GM19395 (cell line): ENCODE data around the gene PAN3.
"Not testable (repeated sequence)": the region's sequence is repeated elsewhere in the genome, so short reads cannot be mapped to it uniquely, and the experiment has no call there.

Experiments
- ATAC-seq: cut with Tn5 transposase; IDR thresholded peaks from one replicate; pipeline ENCODE4 v1.9.1; 2021; ENCODE audit warnings: mild to moderate bottlenecking, moderate library complexity; ENCODE audit not compliant: unreplicated experiment

PAN3 gene, protein sequence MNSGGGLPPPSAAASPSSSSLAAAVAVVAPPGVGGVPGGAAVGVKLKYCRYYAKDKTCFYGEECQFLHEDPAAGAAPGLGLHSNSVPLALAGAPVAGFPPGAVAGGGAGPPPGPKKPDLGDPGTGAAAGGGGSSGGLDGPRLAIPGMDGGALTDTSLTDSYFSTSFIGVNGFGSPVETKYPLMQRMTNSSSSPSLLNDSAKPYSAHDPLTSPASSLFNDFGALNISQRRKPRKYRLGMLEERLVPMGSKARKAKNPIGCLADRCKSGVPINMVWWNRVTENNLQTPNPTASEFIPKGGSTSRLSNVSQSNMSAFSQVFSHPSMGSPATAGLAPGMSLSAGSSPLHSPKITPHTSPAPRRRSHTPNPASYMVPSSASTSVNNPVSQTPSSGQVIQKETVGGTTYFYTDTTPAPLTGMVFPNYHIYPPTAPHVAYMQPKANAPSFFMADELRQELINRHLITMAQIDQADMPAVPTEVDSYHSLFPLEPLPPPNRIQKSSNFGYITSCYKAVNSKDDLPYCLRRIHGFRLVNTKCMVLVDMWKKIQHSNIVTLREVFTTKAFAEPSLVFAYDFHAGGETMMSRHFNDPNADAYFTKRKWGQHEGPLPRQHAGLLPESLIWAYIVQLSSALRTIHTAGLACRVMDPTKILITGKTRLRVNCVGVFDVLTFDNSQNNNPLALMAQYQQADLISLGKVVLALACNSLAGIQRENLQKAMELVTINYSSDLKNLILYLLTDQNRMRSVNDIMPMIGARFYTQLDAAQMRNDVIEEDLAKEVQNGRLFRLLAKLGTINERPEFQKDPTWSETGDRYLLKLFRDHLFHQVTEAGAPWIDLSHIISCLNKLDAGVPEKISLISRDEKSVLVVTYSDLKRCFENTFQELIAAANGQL

DNA sequence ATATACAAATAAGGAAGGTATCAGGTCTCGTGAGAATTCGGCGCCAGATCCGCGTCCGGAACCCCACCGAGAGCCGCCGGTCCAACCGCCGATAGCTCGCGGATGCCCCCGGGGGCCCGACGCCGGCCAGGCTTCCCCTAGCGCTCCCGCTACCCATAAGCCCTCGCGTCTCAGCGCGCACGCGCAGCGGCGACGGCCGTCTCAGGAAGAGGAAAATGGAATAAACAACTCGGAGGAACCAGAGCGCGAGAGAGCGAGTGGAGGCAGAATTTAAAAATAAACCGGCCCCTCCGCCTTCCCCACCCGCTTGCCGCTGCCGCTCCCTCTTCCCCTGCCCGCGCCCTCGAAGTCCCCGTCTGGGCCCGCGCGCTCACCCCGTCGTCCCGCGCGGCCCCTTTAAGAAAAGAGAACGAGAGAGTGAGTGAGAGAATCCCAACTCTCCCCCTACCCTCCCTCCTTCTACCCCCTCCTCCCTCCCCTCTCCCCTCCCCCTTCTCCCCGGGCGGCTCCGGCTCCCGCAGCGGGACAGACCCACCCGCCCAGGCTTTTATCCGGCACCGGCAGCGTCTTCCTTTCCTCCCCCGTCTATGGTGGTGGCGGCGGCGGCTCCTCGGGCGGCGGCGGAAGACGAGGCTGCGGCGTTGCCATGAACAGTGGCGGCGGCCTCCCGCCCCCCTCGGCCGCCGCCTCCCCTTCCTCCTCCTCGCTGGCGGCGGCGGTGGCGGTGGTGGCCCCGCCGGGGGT is at the start of gene PAN3:
Gene PAN3 (plus strand): TSS at position 534 of the 744 bp plus-strand sequence. CDS start 113 bp downstream, at position 647.
- peak; percentile 60 for ATAC-seq

DNA sequence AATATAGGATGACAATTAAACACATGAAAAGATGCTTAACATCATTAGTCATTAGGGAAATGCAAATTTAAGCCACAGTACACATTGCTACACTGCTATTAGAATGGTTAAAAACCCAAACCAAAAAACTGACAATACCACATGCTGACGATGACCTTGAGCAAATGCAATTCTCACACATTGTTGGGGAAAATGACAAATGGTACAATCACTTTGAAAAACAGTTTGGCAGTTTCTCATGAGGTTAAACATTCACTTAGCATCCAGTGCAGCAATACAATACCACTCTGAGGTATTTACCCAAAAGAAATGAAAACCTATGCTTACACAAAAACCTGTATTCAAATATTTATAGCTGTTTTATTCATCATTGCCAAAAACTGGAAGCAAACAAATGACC is 49.3 kb upstream of the PAN3 start:
- no peak for ATAC-seq

DNA sequence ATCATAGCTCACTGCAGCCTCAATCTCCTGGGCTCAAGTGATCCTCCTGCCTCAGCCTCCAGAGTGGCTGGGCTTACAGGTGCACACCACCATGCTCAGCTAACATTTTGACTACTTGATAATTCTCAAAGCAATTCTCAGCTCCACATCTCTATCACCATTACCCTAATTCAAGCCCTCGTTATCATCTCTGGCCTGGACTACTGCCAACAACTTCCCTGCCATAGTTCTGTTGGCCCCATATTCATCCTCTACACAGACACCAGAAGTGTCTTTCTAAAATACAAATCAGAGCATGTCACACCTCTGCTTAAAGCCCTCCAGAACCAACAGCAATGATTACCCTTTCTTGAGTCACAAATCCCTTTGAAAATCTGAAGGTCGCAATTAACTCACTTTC is 45.9 kb upstream of the PAN3 start:
- no peak for ATAC-seq

DNA sequence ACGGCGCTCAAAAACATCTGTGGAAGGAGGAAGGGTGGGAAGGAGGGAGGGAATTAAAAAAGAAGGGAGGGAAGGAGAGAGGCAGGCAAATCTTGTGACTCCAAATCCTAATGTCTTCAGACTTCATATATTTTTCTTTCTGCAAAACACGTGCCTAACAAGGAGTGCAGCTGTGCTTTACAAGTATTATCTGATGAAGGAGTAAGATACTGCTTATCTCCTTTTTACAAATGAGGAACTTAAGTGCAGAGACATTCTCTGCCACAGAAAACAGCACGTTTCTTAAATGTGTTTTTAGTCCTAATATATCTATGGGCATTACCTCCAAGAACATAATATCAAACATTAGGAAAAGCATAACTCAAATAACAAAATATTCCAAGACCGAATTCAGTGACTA is 44.5 kb upstream of the PAN3 start:
- ATAC-seq = no peak

DNA sequence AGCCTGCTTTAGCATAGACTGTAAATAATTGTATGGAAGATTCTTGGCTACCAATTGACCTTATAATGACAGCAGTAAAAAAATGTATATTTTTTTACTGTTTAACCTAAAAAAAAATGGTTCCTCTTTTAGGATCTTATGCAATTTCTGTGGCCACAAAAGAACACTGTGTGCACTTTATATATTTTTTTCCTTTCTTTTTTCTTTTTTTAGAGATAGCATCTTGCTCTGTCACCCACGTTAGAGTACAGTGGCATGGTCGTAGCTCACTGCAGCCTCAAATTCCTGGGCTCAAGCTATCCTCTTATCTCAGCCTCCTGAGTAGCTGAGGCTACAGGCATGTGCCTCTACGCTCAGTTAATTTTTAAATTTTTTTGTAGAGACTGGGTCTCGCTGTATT is 44.0 kb upstream of the PAN3 start:
- no peak for ATAC-seq

DNA sequence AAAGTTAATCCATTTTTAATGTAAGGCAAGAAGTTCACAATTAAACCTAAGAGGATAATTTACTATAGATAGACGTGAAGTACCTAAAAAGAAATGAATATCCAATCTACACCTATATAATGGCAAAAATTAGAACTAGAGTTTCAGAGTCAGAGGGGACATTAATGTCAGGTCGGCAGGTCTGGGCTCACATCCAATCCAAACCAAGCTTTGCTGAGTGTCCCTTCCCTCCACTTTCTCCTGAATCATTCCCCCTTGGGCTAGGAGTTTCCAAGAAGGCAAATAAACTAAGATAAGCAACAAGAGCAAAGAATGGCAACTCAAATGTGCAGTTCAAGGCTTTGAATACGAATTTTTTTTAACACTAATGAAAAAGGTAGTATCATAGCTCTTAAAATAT is 40.8 kb upstream of the PAN3 start:
- ATAC-seq = no peak

DNA sequence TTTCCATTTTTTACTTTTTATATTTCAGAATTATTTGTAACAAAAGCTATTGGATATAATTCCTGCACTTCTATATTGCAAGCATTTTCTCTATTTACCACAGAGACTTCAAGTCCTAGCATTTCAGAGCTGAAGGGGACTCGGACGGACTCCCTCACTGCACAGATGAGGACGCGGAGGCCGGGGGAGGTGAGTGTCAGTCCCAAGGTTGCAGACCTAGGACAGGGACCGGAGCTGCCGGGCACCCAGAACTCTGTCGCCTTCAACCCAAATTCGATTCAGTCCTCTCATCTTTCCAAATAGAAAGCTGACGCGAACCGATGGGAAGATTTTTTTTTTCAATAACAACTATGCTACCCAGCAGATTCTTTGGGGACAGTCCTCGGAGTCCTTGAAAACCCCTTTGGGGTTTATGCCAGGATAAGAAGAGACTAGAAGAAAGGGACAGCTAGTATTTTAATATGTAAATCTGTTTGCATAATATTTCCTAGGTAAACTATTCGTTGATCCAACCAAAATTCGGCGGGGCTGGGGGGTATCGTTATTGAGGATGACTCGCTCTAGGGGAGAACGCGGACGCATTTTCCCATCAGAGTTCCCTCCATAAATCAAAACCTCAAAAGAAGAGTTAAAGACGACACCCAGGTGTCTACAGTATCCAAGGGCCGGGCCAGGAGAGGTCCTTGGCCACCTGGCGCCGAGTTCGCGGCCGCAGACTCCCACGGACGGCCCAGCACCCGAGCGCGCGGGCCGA is 38.8 kb upstream of the PAN3 start:
- ATAC-seq = no peak

DNA sequence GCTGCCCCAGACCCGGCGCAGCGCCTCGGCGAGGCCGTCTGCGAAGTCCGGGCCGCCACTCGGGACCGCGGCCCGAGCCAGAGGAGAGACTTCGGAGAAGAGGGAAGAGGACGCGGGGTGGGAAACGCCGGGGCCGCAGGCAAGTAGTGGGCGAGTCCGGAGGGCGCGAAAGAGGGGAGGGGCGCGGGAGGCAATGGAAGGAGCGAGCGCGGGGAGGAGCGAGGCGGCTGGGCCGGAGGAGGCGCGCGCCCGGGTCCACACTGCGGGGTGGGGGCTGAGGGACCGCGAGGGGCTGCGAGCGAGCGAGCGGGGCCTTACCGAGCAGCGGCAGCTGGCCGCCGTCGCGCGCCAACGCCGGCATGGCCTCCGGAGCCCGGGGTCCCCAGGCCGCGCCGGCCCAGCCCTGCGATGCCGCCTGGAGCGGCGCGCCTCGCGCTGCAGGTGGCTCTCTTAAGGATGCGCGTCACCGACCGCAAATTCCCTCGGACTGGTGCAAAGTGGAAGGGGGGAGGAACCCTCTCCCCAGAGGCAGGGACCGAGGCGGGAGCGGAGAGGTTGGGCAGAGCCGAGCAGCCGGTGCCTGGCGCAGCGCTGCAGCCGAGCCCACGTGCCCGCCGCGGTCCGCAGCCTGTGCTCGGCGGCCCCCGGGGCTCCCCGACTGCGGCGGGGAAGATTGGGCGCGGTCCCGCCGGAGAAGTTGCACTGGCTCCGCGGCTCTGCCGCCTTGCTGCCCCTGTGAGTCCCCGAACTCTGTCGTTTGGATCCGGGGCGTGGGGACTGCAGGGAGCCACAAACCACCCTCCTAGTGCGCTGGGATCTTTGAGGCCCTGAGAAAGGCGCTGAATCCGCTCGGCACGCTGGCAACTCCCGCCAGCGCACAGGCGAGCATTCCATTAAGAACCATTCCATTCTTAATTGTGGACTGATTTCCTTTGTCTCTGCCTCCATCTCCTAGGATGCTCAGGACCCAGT is 37.9 kb upstream of the PAN3 start, which contains the start of gene FLT3:
Gene FLT3 (minus strand): TSS at position 427 of the 972 bp plus-strand sequence. CDS start 66 bp downstream, at position 361.
- peak; percentile 66 for ATAC-seq

DNA sequence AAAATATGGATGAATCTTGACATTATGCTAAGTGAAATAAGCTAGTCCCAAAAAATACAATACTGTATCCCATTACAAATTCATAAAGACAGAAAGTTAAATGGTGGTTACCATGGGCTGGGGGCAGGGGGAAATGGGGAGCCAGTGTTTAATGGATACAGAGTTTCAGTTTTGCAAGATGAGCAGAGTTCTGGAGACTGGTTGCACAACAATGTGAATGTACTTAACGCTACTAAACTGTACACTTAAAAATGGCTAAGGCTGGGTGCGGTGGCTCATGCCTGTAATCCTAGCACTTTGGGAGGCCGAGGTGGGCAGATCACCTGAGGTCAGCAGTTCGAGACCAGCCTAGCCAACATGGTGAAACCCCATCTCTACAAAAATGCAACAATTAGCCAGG is 36.5 kb upstream of the PAN3 start:
- ATAC-seq = not testable (repeated sequence)

DNA sequence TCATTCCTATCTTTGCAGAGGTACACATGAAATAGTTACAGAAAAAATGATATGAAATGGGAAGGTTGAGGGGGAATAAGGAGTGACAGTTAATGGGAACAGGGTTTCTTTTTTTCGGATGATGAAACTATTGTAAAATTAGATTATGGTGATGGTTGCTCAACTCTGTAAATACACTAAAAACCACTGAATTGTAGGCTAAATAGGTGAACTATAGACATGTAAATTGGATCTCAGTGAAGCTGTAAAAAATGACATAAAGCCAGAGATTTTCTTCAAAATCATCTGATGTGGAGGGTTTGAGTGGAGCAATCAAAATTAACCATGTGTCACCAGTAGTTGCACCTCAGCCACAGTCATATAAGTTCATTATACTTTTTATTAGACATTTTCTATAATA is 31.4 kb upstream of the PAN3 start:
- ATAC-seq = no peak

DNA sequence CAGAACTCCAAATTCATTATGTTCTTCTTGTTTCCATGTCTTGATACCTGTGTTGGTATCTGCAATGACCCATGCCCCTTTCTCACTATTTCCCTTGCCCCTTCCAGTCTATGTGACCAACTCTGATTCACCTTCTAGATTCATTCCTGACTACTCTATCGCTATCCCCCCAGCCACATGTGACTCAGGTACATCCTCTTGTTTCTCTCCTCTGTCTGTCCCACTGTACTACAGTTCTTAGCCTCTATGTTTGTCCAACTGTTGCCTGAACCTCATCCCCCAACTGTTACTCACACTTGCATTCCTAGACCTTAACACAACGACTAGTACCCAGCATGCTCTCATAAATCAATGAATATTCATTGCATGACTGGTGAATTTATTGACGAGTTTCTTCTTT is 27.9 kb upstream of the PAN3 start:
- no peak for ATAC-seq

DNA sequence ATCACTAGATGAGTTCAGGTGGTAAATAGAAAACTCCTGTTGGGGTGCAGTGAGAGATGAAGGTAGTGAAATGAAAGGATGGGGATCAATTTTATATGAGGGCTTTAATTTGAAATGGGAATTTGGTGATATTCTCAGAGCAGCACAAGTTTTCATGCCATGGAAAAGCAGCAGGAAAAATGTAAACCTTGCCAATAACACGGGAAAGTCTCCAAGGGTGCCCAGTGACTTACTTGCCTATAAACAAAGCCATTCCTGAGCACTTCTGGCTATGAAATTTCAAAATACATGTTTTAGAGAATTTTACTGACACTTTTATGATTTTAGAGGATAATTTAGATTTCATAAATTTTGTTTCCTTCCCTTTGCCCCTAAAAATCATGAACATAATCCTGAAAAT is 21.6 kb upstream of the PAN3 start:
- ATAC-seq = no peak

DNA sequence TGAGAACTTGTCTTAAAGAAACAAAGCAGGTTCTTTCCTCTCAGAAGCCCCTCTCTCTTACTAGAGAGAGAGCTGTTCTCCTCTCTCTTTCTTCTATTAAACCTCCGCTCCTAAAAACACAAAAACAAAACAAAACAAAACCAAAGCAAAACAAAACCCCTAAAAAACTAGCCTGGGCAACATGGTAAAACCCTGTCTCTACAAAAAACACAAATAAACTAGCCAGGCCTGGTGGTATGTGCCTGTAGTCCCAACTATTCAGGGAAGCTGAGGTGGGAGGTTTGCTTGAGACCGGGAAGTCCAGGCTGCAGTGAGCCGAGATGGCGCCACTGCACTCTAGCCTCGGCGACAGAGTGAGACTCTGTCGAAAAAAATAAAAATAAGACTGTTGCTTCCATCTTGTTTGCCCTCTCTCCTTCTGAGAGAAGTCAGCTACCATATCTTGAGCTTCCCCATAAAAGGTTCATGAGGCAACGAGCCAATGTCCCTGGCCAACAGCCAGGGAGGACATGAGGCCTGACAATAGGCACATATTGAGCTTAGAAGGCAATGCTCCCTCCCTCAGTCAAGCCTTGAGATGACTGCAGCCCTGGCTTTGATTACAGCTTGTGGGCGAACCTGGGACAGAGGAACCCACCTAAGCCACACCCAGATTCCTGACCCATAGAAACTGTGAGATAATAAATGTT is 20.5 kb upstream of the PAN3 start:
- ATAC-seq = no peak

DNA sequence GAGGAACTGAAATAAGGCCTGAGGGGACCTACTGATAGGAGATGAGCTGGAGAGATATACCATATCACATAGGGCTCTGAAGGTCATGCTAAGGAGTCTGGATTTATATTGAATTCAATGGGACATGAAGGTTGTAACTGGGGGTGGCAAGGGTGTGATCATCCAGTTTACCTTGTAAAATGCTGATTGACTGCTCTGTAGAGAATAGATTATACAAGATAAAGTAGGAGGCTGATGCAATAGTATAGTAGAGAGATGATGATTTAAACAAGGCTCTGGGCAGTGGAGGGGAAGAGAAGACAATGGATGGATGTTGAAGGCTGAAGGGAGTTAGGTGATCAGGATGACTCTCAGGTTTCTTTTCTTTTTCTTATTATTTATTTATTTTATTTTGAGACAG is 18.0 kb upstream of the PAN3 start:
- ATAC-seq = no peak

DNA sequence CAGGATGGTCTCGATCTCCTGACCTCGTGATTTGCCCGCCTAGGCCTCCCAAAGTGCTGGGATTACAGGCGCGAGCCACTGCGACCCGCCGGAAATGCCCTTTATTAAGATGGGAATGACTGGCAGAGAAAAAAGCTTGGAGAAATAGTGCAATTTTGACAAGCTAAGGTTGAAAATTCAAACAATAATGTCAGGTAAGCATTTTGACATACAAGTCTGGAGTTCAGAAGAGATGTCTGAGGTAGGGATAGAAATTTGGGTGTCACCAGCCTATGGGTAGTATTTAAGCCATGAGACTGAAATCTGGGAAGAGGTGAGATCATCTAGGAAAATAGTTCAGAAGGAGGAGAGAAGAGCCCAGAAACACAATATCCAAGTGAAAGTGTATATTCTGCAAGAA is 17.1 kb upstream of the PAN3 start:
- no peak for ATAC-seq

DNA sequence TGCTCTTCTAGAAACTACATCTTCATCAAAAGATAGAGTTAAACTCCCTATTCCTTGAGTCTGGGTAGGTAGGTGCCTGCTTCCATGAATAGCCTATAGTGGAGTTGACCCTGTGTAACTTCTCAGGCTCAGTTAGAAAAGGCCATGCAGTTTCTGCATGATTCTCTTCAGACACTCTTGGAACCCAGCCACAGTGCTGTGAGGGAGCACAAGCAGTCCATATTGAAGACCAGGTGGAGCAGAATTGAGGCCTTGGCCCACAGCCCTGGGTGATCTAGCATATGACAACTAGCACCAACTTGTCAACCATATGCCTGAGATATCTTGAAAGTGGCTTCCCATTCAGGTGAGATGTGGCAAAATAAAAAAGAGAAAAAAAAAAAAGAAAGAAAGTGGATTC is 10.3 kb upstream of the PAN3 start:
- no peak for ATAC-seq

DNA sequence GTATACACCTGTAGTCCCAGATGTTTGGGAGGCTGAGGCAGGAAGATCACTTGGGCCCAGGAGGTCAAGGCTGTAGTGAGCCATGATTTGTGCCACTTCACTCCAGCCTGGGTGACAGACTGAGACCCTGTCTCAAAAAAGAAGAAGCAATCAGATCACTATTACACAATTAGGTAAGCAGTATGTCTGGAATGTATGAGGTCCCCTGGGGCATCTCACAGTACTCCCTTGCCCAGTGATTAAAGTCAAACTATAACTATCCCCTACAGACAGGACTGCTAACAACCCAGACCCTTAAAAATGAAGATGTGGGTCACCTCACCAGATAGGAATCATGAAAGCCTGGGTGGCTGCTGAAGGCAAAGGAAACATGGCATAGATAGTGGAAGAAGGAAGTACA is 9.4 kb upstream of the PAN3 start:
- no peak for ATAC-seq

DNA sequence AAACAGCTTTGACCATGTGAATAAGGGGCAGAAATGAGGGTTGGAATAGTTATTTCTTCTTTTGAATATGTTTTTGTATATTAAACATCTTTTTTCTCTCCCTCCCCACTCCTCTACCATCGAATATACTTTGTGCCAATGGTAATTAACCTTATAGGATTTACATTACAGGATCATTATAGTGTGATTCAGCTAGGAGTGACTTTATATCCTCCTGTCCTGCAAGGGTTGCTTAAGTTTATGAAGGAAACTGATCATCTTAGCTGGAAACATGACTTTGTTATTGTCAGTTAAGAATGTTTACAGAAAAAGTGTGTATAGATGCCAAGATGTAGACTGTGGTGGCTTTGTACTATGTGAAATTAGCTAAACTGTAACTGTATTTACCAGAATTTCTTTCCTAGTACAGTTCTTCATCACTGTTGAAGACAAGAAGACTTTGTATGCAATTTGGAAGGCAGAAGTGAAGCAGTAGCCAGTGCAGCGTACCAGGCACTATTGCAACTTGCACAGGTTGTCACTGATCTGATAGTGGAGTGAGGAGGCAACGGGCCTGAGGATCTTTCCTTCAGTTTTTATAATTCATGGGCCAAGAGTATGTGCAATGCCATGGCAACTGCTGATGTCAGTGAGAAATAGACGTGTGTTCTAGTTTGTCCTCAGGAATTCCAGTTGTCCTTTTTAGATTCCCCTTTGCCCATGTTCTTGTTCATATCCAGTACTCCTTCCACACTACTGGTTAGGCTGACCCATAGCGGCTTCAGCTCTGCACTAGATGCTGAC is 8.2 kb upstream of the PAN3 start:
- ATAC-seq = no peak
